ENCODE measurements around the gene MVB12A. TPM values are rescaled to one million over a fixed set of nuclear protein-coding genes. Genes with fewer than 3 reads are reported as not detected.
A peak's percentile ranks its signal among the peaks of the same experiment; 100 is the strongest.

Gene MVB12A
- total RNA-seq, 1 donor from 2014 or later, result 53.3 TPM

GRCh38 chr19:17471410-17472125 is 51.7 kb downstream of the MVB12A start:
- TF ChIP-seq POLR2A (IDR thresholded peaks at IDR 0.05) (no peak), POLR2AphosphoS5 (IDR thresholded peaks at IDR 0.05; ENCODE audit: insufficient read depth in 1 of 2, low read depth in 1 of 2) (no peak), CTCF (IDR thresholded peaks at IDR 0.05) (no peak)
- Histone ChIP-seq H3K27ac (peak overlapping the region; percentile 93), H3K4me1 (peaks cover 39% of the 10 kb centered on the region), H3K9me3 (no peaks in the 10 kb centered on the region), H3K4me3 (peak overlapping the region; percentile 82 to 94), H3K36me3 (no peaks in the 10 kb centered on the region), H3K27me3 (no peaks in the 10 kb centered on the region)
- no peak for DNase-seq (ENCODE audit: extremely low spot score in 2 of 2)
- intact Hi-C loops (cut with DNase I), result no loop called here

GRCh38 chr19:17473041-17473440 is 53.2 kb downstream of the MVB12A start:
- no peaks in the 10 kb centered on the region for H3K9me3 ChIP-seq
- no peak overlapping the region for H3K27ac ChIP-seq
- H3K36me3 ChIP-seq, result no peaks in the 10 kb centered on the region
- no peak for TF ChIP-seq CTCF (IDR thresholded peaks at IDR 0.05)
- TF ChIP-seq POLR2AphosphoS5 (IDR thresholded peaks at IDR 0.05; ENCODE audit: insufficient read depth in 1 of 2, low read depth in 1 of 2), result no peak
- TF ChIP-seq POLR2A (IDR thresholded peaks at IDR 0.05), result no peak
- H3K4me1 ChIP-seq, result peaks cover 38% of the 10 kb centered on the region
- no peaks in the 10 kb centered on the region for H3K27me3 ChIP-seq
- DNase-seq (ENCODE audit: extremely low spot score in 2 of 2), result no peak
- intact Hi-C loops (cut with DNase I), result no loop called here
- no peak overlapping the region for H3K4me3 ChIP-seq

Other genes starting within 250 kb of the MVB12A start
- 30.9 TPM for gene USE1, start 204.7 kb upstream of the MVB12A start, total RNA-seq
- 24.1 TPM for gene OCEL1, start 193.8 kb upstream of the MVB12A start, total RNA-seq
- gene NR2F6, start 174.1 kb upstream of the MVB12A start, total RNA-seq, result 41.3 TPM
- 20.4 TPM for gene USHBP1, start 155.3 kb upstream of the MVB12A start, total RNA-seq
- gene BABAM1, start 152.6 kb upstream of the MVB12A start, total RNA-seq, result 59.7 TPM
- gene ANKLE1, start 138.1 kb upstream of the MVB12A start, total RNA-seq, result 2.9 TPM
- 10.8 TPM for gene ABHD8, start 116.6 kb upstream of the MVB12A start, total RNA-seq
- gene MRPL34, start 114.2 kb upstream of the MVB12A start, total RNA-seq, result 176 TPM
- 12.0 TPM for gene DDA1, start 110.5 kb upstream of the MVB12A start, total RNA-seq
- 10.3 TPM for gene ANO8, start 85.2 kb upstream of the MVB12A start, total RNA-seq
- gene GTPBP3, start 82.5 kb upstream of the MVB12A start, total RNA-seq, result 25.5 TPM
- 74.9 TPM for gene PLVAP, start 42.7 kb upstream of the MVB12A start, total RNA-seq
- not detected for gene CCDC194, start 25.9 kb upstream of the MVB12A start, total RNA-seq
- gene BST2, start 14.4 kb upstream of the MVB12A start, total RNA-seq, result 88.4 TPM
- gene TMEM221, start 28.6 kb downstream of the MVB12A start, total RNA-seq, result 0.49 TPM
- gene NXNL1, start 40.9 kb downstream of the MVB12A start, total RNA-seq, result not detected
- gene SLC27A1, start 50.5 kb downstream of the MVB12A start, total RNA-seq, result 22.1 TPM
- 134 TPM for gene PGLS, start 91.6 kb downstream of the MVB12A start, total RNA-seq
- gene COLGALT1, start 135.6 kb downstream of the MVB12A start, total RNA-seq, result 55.0 TPM